Measurements from ENCODE around the gene AGO1.

The AGO1 gene

GRCh38 chr1:35894656-35895055 lies 11.6 kb downstream of the AGO1 start:
- no peak for DNase-seq (ENCODE audit: extremely low read depth, low read depth)
- TF ChIP-seq CTCF (IDR thresholded peaks at IDR 0.05; ENCODE audit: low read depth, low read length) = no peak

- TF ChIP-seq CTCF (IDR thresholded peaks at IDR 0.05; ENCODE audit: low read depth, low read length) = no peak
- no peak for DNase-seq (ENCODE audit: extremely low read depth, low read depth)
These were observed 16.9 kb downstream of the AGO1 start for GRCh38 chr1:35899941-35900340.

GRCh38 chr1:35901235-35901634 lies 18.2 kb downstream of the AGO1 start:
- TF ChIP-seq CTCF (IDR thresholded peaks at IDR 0.05; ENCODE audit: low read depth, low read length) = no peak
- DNase-seq (ENCODE audit: extremely low read depth, low read depth) = no peak

- no peak for TF ChIP-seq CTCF (IDR thresholded peaks at IDR 0.05; ENCODE audit: low read depth, low read length)
- DNase-seq (ENCODE audit: extremely low read depth, low read depth) = no peak
These were observed 19.7 kb downstream of the AGO1 start for GRCh38 chr1:35902671-35903070.

GRCh38 chr1:35914717-35915116 lies 31.7 kb downstream of the AGO1 start:
- DNase-seq (ENCODE audit: extremely low read depth, low read depth) = no peak
- TF ChIP-seq CTCF (IDR thresholded peaks at IDR 0.05; ENCODE audit: low read depth, low read length) = no peak

GRCh38 chr1:35915693-35916092 lies 32.7 kb downstream of the AGO1 start:
- no peak for DNase-seq (ENCODE audit: extremely low read depth, low read depth)
- TF ChIP-seq CTCF (IDR thresholded peaks at IDR 0.05; ENCODE audit: low read depth, low read length) = no peak

- no peak for DNase-seq (ENCODE audit: extremely low read depth, low read depth)
- TF ChIP-seq CTCF (IDR thresholded peaks at IDR 0.05; ENCODE audit: low read depth, low read length) = no peak
These were observed 40.8 kb downstream of the AGO1 start for GRCh38 chr1:35923791-35924221.

All from AG09319 (cell line).